HG03460 (cell line): ENCODE measurements around the gene AMOT.

Source experiments
- ATAC-seq: cut with Tn5 transposase; IDR thresholded peaks from one replicate; pipeline ENCODE4 v1.9.1; 2021; ENCODE audit not compliant: unreplicated experiment

AMOT gene

DNA sequence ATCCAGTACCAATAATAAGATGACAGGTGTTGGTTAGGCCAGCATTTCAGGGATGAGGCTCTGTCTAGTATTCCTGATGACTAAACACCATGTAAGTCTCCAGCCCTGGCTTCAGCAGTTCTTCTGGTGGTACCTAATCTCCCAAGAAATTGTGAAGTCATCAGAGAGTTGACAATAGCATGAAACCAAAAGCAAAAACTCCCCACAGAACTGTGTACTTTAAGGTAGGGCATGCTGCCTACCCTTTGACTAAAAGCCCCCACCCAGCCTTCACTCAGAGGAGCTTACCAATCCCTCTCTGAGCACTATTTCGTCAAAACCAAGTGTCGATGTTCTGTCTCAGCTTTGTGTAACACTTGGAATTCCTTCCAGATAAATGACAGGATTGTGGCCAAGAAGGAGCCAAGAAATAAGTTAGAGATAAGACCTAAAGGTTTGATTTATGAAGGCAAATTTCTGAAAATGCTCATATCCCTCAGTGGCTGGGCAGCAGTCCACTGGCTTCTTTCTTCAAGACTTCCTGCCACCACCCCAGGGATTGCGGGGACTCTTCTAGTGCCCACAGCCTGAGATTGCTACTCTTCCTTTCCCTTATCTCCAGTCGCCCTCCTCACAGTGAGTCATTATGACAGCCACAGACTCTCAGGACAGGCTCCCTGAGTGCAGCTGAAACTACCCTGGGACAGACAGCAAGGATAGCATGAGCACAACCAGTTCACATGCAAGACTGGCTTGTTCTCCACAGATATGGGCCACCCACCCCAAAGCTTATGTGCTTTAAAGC is 93.6 kb downstream of the AMOT start:
- no peak for ATAC-seq

DNA sequence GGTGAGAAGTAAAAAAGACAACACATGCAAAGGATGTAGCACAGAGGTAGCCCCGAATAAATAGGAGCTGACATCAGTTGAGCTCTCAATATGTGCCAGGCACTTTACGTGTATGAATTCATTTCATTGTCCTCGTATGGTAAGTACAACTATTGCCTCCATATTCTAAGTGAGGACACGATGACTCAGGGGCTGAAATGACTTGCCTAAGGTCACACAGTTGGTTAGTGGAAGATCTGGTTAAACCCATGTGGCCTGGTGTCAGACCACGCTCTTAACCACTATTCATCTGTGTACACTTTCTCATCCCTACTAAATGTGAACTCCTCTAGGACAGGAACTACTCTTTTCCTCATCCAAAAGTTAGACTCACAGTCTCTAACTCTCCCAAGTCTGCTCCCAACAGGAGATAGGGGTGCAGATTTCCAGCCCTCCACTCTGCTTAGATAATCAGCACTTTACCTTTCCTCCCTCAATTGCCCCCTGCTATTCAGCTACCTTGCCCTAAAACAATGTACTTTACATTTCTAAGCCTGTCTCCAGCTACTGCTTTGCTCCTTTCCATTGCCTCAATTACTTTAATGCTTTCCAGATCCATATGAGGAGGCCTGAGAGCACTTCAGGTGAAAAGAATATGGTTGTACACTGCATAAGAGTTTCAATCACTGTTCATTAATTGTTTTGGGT is 102.1 kb downstream of the AMOT start:
- ATAC-seq: no peak

DNA sequence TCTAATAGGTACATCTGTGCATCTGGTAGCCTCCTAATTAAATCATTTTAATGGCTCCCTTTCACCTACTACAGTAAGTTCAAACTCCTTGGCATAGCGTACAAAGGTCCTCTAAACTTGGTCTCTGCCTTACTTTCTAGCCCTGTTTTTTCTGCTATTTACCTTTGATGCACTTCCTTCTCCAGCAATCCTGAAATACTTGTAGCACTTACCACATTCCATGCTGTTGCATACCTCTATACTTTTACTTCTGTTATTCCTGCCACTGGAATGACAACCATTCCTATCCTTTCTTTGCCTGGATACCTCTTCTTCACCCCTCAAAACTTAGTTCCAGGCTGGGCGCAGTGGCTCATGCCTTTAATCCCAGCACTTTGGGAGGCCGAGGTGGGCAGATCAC is 104.3 kb downstream of the AMOT start:
- no peak for ATAC-seq

DNA sequence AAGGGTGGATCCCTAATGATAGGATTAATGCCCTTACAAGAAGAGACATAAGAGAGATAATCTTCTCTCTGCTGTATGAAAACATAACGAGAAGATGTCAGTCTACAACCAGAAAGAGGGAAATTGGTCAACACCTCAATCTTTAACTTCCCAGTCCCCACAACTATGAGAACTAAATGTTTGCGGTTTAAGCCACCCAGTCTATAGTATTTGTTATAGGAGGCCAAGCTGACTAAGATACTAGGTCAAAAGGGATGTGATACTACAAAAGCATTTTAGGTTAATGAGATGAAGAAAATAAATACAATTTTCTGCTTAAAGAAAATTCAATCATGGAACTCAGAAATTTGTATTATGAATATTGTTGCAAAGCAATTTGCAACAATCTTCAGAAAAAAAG is 105.5 kb downstream of the AMOT start:
- ATAC-seq: no peak

DNA sequence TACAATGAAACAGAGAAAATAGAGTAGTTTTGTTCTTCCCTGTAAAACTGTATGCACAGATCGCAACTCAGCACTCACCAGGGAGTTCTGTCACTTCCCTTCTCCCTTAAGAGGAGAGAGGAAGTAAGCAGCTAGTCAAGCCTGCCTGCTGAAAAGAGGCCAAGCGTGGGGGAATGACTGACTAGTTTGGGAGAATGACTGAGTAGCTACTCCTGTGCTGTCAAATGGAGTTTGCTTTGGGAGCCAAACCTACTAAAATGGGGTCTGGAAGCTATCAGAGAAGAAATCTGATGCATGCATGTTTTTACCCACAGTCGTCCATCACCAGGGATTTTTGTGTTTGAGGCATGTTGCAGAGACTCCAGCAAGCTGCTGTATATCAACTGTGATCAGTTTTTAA is 106.3 kb downstream of the AMOT start:
- no peak for ATAC-seq

DNA sequence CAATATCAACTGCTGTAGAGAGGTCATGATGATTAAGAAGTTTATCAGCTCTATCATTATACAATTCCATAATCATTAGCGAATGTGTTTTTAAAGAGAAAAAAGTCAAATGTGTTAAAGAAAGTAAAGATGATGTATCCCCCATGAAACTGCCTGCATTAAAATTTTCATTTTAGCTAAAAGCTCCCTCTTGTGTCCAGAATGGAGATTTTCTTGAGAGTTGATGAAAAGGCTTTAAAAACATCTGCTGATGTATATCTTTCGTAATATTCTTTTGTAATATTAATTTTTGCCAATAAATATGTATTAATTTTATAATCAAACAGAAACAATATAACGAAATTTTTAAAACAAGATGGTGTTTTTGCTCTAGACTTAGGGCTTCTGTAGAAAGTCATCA is 108.8 kb downstream of the AMOT start:
- no peak for ATAC-seq
